Measurements from ENCODE around the gene DPY19L1. TPM values are rescaled to one million over a fixed set of nuclear protein-coding genes. Genes with fewer than 3 reads are reported as not detected.
"Not testable (repeated sequence)": the region's sequence is repeated elsewhere in the genome, so short reads cannot be mapped to it uniquely, and the experiment has no call there.

Gene DPY19L1
- total RNA-seq, 1 donor: 7.8 TPM

GRCh38 chr7:34996423-34997090 is 40.7 kb downstream of the DPY19L1 start:
- DNase-seq (ENCODE audit: low read depth in 2 of 3, low spot score in 2 of 3): peak in 1 of 3 donors; percentile 13

GRCh38 chr7:34995757-34996156 is 41.5 kb downstream of the DPY19L1 start:
- DNase-seq (ENCODE audit: low read depth in 2 of 3, low spot score in 2 of 3): no peak

- DNase-seq (ENCODE audit: low read depth in 2 of 3, low spot score in 2 of 3): peak in 2 of 3 donors; percentile 0 to 2
Measured at GRCh38 chr7:34991938-34992840, 45.1 kb downstream of the DPY19L1 start.

GRCh38 chr7:34988442-34989125 is 48.7 kb downstream of the DPY19L1 start:
- not testable (repeated sequence) for DNase-seq (ENCODE audit: low read depth in 2 of 3, low spot score in 2 of 3)

- not testable (repeated sequence) for DNase-seq (ENCODE audit: low read depth in 2 of 3, low spot score in 2 of 3)
Measured at GRCh38 chr7:34985155-34985554, 52.1 kb downstream of the DPY19L1 start.

GRCh38 chr7:34984140-34984539 is 53.1 kb downstream of the DPY19L1 start:
- DNase-seq (ENCODE audit: low read depth in 2 of 3, low spot score in 2 of 3): not testable (repeated sequence)

- DNase-seq (ENCODE audit: low read depth in 2 of 3, low spot score in 2 of 3): no peak
Measured at GRCh38 chr7:34982371-34983019, 54.8 kb downstream of the DPY19L1 start.

- not testable (repeated sequence) for DNase-seq (ENCODE audit: low read depth in 2 of 3, low spot score in 2 of 3)
Measured at GRCh38 chr7:34979124-34979523, 58.2 kb downstream of the DPY19L1 start.

- no peak for DNase-seq (ENCODE audit: low read depth in 2 of 3, low spot score in 2 of 3)
Measured at GRCh38 chr7:34973400-34973760, 63.9 kb downstream of the DPY19L1 start.

- DNase-seq (ENCODE audit: low read depth in 2 of 3, low spot score in 2 of 3): not testable (repeated sequence)
Measured at GRCh38 chr7:34972739-34973399, 64.4 kb downstream of the DPY19L1 start.

- DNase-seq (ENCODE audit: low read depth in 2 of 3, low spot score in 2 of 3): not testable (repeated sequence)
Measured at GRCh38 chr7:34967818-34968217, 69.5 kb downstream of the DPY19L1 start.

- DNase-seq (ENCODE audit: low read depth in 2 of 3, low spot score in 2 of 3): not testable (repeated sequence)
Measured at GRCh38 chr7:34966504-34966903, 70.8 kb downstream of the DPY19L1 start.

GRCh38 chr7:34958021-34958420 is 79.3 kb downstream of the DPY19L1 start:
- DNase-seq (ENCODE audit: low read depth in 2 of 3, low spot score in 2 of 3): no peak

- DNase-seq (ENCODE audit: low read depth in 2 of 3, low spot score in 2 of 3): no peak
Measured at GRCh38 chr7:34952822-34953221, 84.5 kb downstream of the DPY19L1 start.

- DNase-seq (ENCODE audit: low read depth in 2 of 3, low spot score in 2 of 3): no peak
Measured at GRCh38 chr7:34949361-34949760, 87.9 kb downstream of the DPY19L1 start.

- DNase-seq (ENCODE audit: low read depth in 2 of 3, low spot score in 2 of 3): not testable (repeated sequence)
Measured at GRCh38 chr7:34947427-34947826, 89.9 kb downstream of the DPY19L1 start.

GRCh38 chr7:34946486-34946885 is 90.8 kb downstream of the DPY19L1 start:
- no peak for DNase-seq (ENCODE audit: low read depth in 2 of 3, low spot score in 2 of 3)

GRCh38 chr7:34945894-34946477 is 91.3 kb downstream of the DPY19L1 start:
- DNase-seq (ENCODE audit: low read depth in 2 of 3, low spot score in 2 of 3): not testable (repeated sequence)

GRCh38 chr7:34939175-34939574 is 98.1 kb downstream of the DPY19L1 start:
- DNase-seq (ENCODE audit: low read depth in 2 of 3, low spot score in 2 of 3): no peak

- DNase-seq (ENCODE audit: low read depth in 2 of 3, low spot score in 2 of 3): not testable (repeated sequence)
Measured at GRCh38 chr7:34935735-34936165, 101.5 kb downstream of the DPY19L1 start.

All from hematopoietic multipotent progenitor cell (in vitro differentiated cells).